ENCODE measurements around the gene RTP5. TPM values are rescaled to one million over a fixed set of nuclear protein-coding genes. Genes with fewer than 3 reads are reported as not detected.

RTP5 gene
- total and polyA plus RNA-seq, 8 donors = 0.10 to 0.43 TPM; not detected in 6

DNA sequence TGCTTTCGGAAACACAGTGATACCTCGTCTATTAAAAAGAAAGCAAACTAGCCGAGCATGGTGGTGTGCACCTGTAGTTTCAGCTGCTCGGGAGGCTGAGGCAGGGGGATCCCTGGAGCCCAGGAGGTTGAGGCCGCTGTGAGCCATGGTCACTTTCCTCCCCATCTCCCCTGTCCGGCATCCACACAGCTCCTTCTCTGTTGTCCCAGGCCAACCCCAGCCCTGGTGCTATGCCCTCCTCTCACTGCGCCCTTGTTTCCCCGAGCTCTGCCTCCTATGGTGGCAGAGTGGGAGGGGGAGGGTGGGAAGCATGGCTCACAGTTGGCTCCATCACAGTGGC, 15.4 kb downstream of the RTP5 start:
- DNase-seq = no peak

DNA sequence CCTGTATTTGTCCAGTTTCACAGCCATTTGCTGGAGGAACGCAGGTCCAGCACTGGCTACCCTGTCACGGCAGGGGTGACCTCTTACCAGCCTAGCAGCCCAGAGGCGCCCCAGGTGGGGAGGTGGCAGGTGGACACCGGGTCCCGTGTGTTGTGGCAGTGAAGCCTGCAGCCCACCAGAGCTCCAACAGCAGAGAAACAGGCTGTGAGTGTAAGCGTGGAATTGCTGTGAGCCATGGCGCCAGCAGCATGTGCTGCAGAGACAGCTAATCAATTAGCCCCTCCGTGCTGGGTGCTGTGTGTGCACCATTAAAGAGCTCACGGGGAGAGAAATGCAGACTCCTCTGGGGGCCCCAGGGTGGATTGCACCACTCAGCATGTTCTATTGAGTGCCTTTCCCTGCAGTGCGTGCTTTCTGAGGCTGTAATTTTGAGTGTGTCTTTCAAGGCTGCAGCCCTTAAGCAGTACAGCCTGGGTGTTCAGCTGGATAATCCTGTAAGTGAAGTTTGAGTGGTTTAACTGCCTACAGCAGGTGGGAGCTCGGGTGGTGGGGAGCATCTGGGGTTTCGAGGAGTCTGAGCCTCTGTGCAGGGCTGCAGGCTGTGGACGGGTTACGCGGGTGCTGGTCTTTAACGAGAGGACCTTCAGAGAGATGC, 15.9 kb downstream of the RTP5 start:
- DNase-seq = no peak
- intact Hi-C loops (cut with DNase I; ENCODE audit: low total_unique reads) = no loop called here
- no peak overlapping the region for H3K4me3 ChIP-seq
- WGBS, 5 donors = 86 to 92% (median 90%) methylated on average over 11 to 16 of the region's 16 CpGs
- no peak overlapping the region for H3K27ac ChIP-seq
- no peaks in the 10 kb centered on the region for H3K27me3 ChIP-seq
- H3K9me3 ChIP-seq = peaks cover 0 to 4% (median 0%) of the 10 kb centered on the region in 4 donors
- H3K36me3 ChIP-seq = peaks cover 0 to 3% (median 0%) of the 10 kb centered on the region in 4 donors
- peaks cover 10 to 30% (median 25%) of the 10 kb centered on the region in 4 donors for H3K4me1 ChIP-seq
- no peak for TF ChIP-seq EP300 (IDR thresholded peaks at IDR 0.05)
- TF ChIP-seq, protein P1, sequence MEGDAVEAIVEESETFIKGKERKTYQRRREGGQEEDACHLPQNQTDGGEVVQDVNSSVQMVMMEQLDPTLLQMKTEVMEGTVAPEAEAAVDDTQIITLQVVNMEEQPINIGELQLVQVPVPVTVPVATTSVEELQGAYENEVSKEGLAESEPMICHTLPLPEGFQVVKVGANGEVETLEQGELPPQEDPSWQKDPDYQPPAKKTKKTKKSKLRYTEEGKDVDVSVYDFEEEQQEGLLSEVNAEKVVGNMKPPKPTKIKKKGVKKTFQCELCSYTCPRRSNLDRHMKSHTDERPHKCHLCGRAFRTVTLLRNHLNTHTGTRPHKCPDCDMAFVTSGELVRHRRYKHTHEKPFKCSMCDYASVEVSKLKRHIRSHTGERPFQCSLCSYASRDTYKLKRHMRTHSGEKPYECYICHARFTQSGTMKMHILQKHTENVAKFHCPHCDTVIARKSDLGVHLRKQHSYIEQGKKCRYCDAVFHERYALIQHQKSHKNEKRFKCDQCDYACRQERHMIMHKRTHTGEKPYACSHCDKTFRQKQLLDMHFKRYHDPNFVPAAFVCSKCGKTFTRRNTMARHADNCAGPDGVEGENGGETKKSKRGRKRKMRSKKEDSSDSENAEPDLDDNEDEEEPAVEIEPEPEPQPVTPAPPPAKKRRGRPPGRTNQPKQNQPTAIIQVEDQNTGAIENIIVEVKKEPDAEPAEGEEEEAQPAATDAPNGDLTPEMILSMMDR (IDR thresholded peaks at IDR 0.05) = no peak
- no peak for TF ChIP-seq POLR2AphosphoS5 (IDR thresholded peaks at IDR 0.05)
- TF ChIP-seq POLR2A (IDR thresholded peaks at IDR 0.05) = no peak

More for the DNA sequence above, 15.4 kb downstream of the RTP5 start:
- no peaks in the 10 kb centered on the region for H3K27me3 ChIP-seq
- WGBS, 5 donors = 95 to 98% (median 96%) methylated on average over 7 to 8 of the region's 8 CpGs
- H3K27ac ChIP-seq = no peak overlapping the region
- peaks cover 0 to 4% (median 0%) of the 10 kb centered on the region in 4 donors for H3K9me3 ChIP-seq
- H3K4me3 ChIP-seq = no peak overlapping the region
- H3K4me1 ChIP-seq = peaks cover 10 to 30% (median 25%) of the 10 kb centered on the region in 4 donors
- H3K36me3 ChIP-seq = peaks cover 0 to 3% (median 0%) of the 10 kb centered on the region in 4 donors
- no peak for TF ChIP-seq POLR2A (IDR thresholded peaks at IDR 0.05)
- no peak for TF ChIP-seq POLR2AphosphoS5 (IDR thresholded peaks at IDR 0.05)
- no peak for TF ChIP-seq EP300 (IDR thresholded peaks at IDR 0.05)
- TF ChIP-seq, protein P1 (IDR thresholded peaks at IDR 0.05) = no peak
- intact Hi-C loops (cut with DNase I; ENCODE audit: low total_unique reads) = no loop called here

DNA sequence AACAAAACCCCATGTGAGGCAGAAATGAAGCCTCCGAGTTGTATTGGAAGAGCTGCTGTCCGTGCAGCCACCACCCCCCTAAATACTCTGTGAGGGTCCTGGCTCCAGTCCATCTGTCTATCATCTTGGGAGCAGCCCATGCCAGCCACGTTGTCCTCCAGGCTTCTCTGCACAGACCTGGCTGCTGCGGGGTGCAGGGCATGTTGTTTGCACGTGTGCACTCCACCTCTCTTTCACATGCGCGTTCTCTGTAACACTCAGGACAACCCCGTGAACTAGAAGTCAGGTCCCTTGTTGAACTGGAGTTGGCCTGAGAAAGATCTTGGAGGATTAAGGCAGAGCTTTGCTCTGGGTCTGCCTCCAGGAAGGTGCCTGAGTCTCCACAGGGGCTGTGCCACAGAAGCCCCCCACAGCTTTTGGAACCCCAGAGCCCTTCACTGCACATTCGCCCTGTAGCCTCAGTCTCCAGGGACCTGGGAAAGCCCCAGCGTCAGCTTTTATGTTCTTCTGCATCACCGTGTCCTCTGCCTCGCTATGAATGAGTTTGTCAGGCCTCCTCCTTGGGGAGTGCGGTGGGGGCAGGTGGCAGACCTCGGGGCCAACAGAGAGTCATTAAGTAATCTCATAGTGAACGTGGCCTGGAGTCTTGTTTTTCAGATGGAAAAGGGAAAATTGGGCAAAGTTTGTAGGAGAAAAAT, 16.6 kb downstream of the RTP5 start:
- Histone ChIP-seq H3K4me1 (peaks cover 10 to 23% (median 20%) of the 10 kb centered on the region in 4 donors), H3K9me3 (peaks cover 0 to 4% (median 0%) of the 10 kb centered on the region in 4 donors), H3K27me3 (no peaks in the 10 kb centered on the region), H3K36me3 (peaks cover 0 to 3% (median 0%) of the 10 kb centered on the region in 4 donors), H3K27ac (no peak overlapping the region), H3K4me3 (no peak overlapping the region)
- intact Hi-C loops (cut with DNase I; ENCODE audit: low total_unique reads) = no loop called here
- TF ChIP-seq, protein P1 (IDR thresholded peaks at IDR 0.05) = no peak
- TF ChIP-seq POLR2AphosphoS5 (IDR thresholded peaks at IDR 0.05) (no peak), POLR2A (IDR thresholded peaks at IDR 0.05) (no peak), EP300 (IDR thresholded peaks at IDR 0.05) (no peak)
- DNase-seq = no peak
- WGBS, 5 donors = 69 to 78% (median 74%) methylated on average over 15 of the region's 15 CpGs

DNA sequence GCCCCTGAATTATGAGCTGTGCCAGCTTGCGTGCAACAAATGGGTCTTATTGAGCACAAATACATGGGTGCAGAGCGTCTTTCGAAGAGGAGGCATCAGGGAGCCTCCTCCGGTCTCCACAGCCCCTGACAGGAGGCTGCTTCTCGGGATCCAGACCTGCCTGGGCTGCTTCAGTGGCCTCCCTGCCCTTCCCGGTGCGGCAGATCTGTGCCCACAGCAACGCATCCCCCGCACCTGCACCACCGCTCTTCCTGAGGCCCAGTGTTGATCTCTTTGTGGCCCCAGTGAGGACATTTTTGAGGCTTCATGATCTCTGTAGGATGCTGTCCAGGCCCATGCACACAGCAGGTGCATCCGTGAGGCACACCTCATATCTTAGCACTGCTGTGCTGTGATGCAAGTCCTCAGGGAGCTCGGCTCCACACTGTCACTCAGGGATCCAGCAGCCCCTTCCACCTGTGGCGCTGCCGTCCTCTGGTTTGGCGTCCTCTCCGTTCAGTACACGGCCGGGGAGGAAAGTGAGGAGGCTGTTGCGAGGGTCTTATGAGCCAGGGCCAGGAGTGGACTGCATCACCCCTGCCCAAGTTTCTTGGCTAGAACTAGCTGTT, 17.4 kb downstream of the RTP5 start:
- 91 to 95% (median 93%) methylated on average over 13 to 19 of the region's 19 CpGs for WGBS, 5 donors
- no peak for TF ChIP-seq POLR2A (IDR thresholded peaks at IDR 0.05)
- TF ChIP-seq, protein P1 (IDR thresholded peaks at IDR 0.05) = no peak
- Histone ChIP-seq H3K36me3 (peaks cover 0 to 3% (median 0%) of the 10 kb centered on the region in 4 donors), H3K4me3 (no peak overlapping the region), H3K4me1 (peaks cover 6 to 18% (median 18%) of the 10 kb centered on the region in 4 donors), H3K9me3 (peaks cover 0 to 4% (median 0%) of the 10 kb centered on the region in 4 donors), H3K27me3 (no peaks in the 10 kb centered on the region), H3K27ac (no peak overlapping the region)
- intact Hi-C loops (cut with DNase I; ENCODE audit: low total_unique reads) = no loop called here
- no peak for DNase-seq
